NB4 (cell line): ENCODE data around the gene SFN.

Experiments
- CTCF ChIP-seq: IDR thresholded peaks from one replicate; pipeline ENCODE4 v1.5.1; 2012; ENCODE audit warnings: low read depth, low read length
- MAX ChIP-seq: IDR thresholded peaks from 2 replicates; pipeline ENCODE4 v1.6.1; 2011; ENCODE audit warnings: low read depth, low read length
- MYC ChIP-seq: IDR thresholded peaks from 2 replicates; pipeline ENCODE4 v1.6.1; 2011; ENCODE audit warnings: low read depth, low read length
- POLR2A ChIP-seq: IDR thresholded peaks from 2 replicates; pipeline ENCODE4 v1.6.1; 2011; ENCODE audit warnings: mild to moderate bottlenecking; ENCODE audit not compliant: insufficient read length; ENCODE audit errors: extremely low read depth

GRCh38 chr1:26844424-26845196, 18.3 kb upstream of the SFN start:
- TF ChIP-seq CTCF, result no peak
- no peak for TF ChIP-seq MAX
- TF ChIP-seq POLR2A, result no peak
- TF ChIP-seq MYC, result no peak
